ENCODE data around the gene RHCE. TPM values are rescaled to one million over a fixed set of nuclear protein-coding genes. Genes with fewer than 3 reads are reported as not detected.
A peak's percentile ranks its signal among the peaks of the same experiment; 100 is the strongest.
"Not testable (repeated sequence)": the region's sequence is repeated elsewhere in the genome, so short reads cannot be mapped to it uniquely, and the experiment has no call there.

RHCE gene
- total RNA-seq, 1 donor from 2014 or later = 0.52 TPM

DNA sequence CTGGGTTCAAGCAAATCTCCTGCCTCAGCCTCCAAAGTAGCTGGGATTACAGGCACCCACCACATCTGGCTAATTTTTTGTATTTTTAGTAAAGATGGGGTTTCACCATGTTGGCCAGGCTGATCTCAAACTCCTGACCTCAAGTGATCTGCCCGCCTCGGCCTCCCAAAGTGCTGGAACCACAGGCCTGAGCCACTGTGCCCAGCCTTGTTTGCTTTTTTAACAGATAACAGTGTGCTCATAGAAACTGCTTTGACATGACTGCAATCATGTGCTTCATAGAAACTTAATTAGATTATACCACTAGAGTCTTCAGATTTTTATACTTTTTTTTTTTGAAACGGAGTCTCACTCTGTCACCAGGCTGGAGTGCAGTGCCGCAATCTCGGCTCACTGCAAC lies 91.3 kb downstream of the RHCE start:
- not testable (repeated sequence) for H3K4me1 ChIP-seq (ENCODE audit: control insufficient read depth in 3 of 3, insufficient read depth in 3 of 3, low read length in 3 of 3); H3K36me3 ChIP-seq (ENCODE audit: control insufficient read depth in 3 of 3, insufficient read depth in 3 of 3, low read length in 3 of 3); H3K4me3 ChIP-seq (ENCODE audit: low read length in 3 of 3); H3K9ac ChIP-seq (ENCODE audit: low read depth in 1 of 3, low read length in 3 of 3); H3K9me3 ChIP-seq (ENCODE audit: control insufficient read depth in 3 of 3, low read length in 3 of 3); H3K27me3 ChIP-seq (ENCODE audit: control insufficient read depth in 3 of 3, insufficient read depth in 3 of 3, low read length in 3 of 3); H3K27ac ChIP-seq (ENCODE audit: low read depth, low read length)

DNA sequence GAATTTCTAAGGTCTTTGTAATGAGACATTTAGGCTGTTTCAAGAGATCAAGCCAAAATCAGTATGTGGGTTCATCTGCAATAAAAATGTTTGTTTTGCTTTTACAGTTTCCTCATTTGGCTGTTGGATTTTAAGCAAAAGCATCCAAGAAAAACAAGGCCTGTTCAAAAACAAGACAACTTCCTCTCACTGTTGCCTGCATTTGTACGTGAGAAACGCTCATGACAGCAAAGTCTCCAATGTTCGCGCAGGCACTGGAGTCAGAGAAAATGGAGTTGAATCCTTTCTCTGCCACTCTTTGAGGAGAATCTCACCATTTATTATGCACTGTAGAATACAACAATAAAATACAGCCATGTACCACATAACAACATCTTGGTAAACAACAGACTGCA lies 91.8 kb downstream of the RHCE start:
- not testable (repeated sequence) for H3K27me3 ChIP-seq (ENCODE audit: control insufficient read depth in 3 of 3, insufficient read depth in 3 of 3, low read length in 3 of 3); H3K27ac ChIP-seq (ENCODE audit: low read depth, low read length); H3K9me3 ChIP-seq (ENCODE audit: control insufficient read depth in 3 of 3, low read length in 3 of 3); H3K36me3 ChIP-seq (ENCODE audit: control insufficient read depth in 3 of 3, insufficient read depth in 3 of 3, low read length in 3 of 3); H3K9ac ChIP-seq (ENCODE audit: low read depth in 1 of 3, low read length in 3 of 3); H3K4me3 ChIP-seq (ENCODE audit: low read length in 3 of 3); H3K4me1 ChIP-seq (ENCODE audit: control insufficient read depth in 3 of 3, insufficient read depth in 3 of 3, low read length in 3 of 3)

DNA sequence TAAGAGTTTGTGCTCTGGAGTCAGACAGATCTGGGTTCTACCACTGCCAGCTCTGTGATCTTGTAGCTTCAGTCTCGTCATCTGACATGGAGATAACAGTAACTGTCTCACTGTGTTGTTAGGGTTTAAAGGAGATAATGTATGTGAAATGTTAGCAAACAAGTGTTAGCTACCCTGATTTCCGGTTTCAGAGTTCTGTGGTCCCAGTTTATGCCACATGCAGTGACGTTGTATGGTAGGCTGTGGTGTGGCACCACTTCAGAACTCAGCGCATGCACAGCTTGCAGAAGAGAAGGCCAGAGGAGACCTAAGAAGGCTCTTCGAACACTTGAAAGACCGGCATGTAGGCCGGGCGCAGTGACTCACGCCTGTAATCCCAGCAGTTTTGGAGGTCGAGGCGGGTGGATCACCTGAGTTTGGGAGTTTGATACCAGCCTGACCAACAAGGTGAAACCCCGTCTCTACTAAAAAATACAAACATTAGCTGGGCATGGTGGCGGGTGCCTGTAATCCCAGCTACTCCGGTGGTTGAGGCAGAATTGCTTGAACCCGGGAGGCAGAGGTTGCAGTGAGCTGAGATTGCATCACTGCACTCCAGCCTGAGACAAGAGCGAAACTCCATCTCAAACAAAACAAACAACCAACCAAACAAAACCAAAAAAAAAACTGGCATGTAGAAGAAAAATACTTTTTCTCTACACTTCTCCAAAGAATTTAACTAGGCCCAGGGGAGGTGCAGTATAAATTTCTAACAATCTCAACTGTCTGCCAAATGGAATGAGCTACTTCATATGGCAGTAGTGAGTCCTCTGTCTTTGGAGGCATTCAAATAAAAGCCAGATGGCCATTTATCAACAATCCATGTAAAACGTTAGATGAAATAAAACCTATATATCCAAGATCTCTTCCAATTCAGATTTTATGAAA lies 92.5 kb downstream of the RHCE start:
- not testable (repeated sequence) for H3K9ac ChIP-seq (ENCODE audit: low read depth in 1 of 3, low read length in 3 of 3); H3K27ac ChIP-seq (ENCODE audit: low read depth, low read length); H3K36me3 ChIP-seq (ENCODE audit: control insufficient read depth in 3 of 3, insufficient read depth in 3 of 3, low read length in 3 of 3); H3K4me1 ChIP-seq (ENCODE audit: control insufficient read depth in 3 of 3, insufficient read depth in 3 of 3, low read length in 3 of 3); H3K9me3 ChIP-seq (ENCODE audit: control insufficient read depth in 3 of 3, low read length in 3 of 3); H3K4me3 ChIP-seq (ENCODE audit: low read length in 3 of 3); H3K27me3 ChIP-seq (ENCODE audit: control insufficient read depth in 3 of 3, insufficient read depth in 3 of 3, low read length in 3 of 3)

DNA sequence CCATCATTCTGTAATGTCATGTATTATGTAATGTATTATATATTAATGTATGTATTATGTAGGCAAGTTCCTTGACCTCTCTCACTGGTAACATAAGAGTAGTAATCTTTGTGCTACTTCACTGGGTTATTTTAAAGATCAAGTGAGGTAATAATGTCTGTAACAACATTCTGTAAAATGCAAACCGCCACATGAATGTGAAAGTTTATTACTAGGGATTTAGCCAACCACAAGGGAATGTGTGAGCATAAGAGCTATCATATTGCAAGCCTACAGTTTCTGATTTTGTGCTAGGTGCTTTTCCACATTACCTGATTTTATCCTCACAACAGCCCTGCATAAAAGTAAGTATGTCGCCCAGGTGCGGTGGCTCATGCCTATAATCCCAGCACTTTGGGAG lies 96.2 kb downstream of the RHCE start:
- H3K4me1 ChIP-seq (ENCODE audit: control insufficient read depth in 3 of 3, insufficient read depth in 3 of 3, low read length in 3 of 3); H3K9me3 ChIP-seq (ENCODE audit: control insufficient read depth in 3 of 3, low read length in 3 of 3); H3K4me3 ChIP-seq (ENCODE audit: low read length in 3 of 3); H3K27me3 ChIP-seq (ENCODE audit: control insufficient read depth in 3 of 3, insufficient read depth in 3 of 3, low read length in 3 of 3); H3K36me3 ChIP-seq (ENCODE audit: control insufficient read depth in 3 of 3, insufficient read depth in 3 of 3, low read length in 3 of 3); H3K9ac ChIP-seq (ENCODE audit: low read depth in 1 of 3, low read length in 3 of 3); H3K27ac ChIP-seq (ENCODE audit: low read depth, low read length): not testable (repeated sequence)

DNA sequence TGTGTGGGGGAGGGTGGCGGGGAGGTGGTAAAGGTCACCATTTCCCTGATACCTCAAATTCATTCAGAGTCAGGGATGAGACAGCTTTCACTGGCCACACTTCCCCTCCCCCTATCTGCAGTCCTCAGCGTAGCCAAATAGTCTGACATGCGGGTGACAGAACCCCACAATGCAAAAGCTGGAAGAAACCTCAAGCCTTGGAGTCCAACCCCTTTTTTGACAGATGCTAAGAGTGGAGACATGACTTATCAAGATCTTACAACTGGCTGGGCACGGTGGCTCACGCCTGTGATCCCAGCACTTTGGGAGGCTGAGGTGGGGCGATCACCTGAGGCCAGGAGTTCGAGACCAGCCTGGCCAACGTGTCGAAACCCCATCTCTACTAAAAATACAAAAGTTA lies 98.5 kb downstream of the RHCE start:
- H3K9me3 ChIP-seq (ENCODE audit: control insufficient read depth in 3 of 3, low read length in 3 of 3); H3K36me3 ChIP-seq (ENCODE audit: control insufficient read depth in 3 of 3, insufficient read depth in 3 of 3, low read length in 3 of 3); H3K4me3 ChIP-seq (ENCODE audit: low read length in 3 of 3); H3K27ac ChIP-seq (ENCODE audit: low read depth, low read length); H3K9ac ChIP-seq (ENCODE audit: low read depth in 1 of 3, low read length in 3 of 3); H3K4me1 ChIP-seq (ENCODE audit: control insufficient read depth in 3 of 3, insufficient read depth in 3 of 3, low read length in 3 of 3); H3K27me3 ChIP-seq (ENCODE audit: control insufficient read depth in 3 of 3, insufficient read depth in 3 of 3, low read length in 3 of 3): not testable (repeated sequence)

DNA sequence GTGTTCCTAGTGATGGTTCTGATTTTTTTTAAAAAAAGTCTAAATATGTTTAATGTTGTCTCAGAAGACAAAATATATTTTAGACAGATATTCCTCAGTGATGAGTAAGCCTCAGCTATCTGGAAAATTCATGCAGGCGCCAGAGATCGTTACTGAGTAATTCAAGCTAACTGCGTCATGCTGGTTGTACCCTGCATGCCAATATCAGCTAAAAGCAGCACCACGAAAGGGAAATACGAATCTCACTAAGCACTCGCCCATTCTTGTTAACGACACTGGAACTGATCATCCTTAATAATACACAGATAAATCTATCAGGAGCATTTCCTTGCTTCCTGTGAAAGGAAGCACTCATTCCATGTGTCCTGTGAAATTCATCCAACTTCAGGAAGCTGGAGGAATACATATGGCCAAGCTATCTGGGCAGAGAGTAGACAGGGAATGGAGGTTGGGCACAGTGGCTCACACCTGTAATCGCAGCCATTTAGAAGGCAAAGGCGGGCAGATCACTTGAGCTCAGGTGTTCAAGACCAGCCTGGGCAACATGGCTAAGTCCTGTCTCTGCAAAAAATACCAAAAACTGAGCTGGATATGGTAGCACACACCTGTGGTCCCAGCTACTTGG lies 100.2 kb downstream of the RHCE start:
- not testable (repeated sequence) for H3K27ac ChIP-seq (ENCODE audit: low read depth, low read length); H3K4me1 ChIP-seq (ENCODE audit: control insufficient read depth in 3 of 3, insufficient read depth in 3 of 3, low read length in 3 of 3); H3K4me3 ChIP-seq (ENCODE audit: low read length in 3 of 3); H3K27me3 ChIP-seq (ENCODE audit: control insufficient read depth in 3 of 3, insufficient read depth in 3 of 3, low read length in 3 of 3); H3K9me3 ChIP-seq (ENCODE audit: control insufficient read depth in 3 of 3, low read length in 3 of 3); H3K36me3 ChIP-seq (ENCODE audit: control insufficient read depth in 3 of 3, insufficient read depth in 3 of 3, low read length in 3 of 3)
- peak overlapping the region in 1 of 3 donors; percentile 9 for H3K9ac ChIP-seq (ENCODE audit: low read depth in 1 of 3, low read length in 3 of 3)

DNA sequence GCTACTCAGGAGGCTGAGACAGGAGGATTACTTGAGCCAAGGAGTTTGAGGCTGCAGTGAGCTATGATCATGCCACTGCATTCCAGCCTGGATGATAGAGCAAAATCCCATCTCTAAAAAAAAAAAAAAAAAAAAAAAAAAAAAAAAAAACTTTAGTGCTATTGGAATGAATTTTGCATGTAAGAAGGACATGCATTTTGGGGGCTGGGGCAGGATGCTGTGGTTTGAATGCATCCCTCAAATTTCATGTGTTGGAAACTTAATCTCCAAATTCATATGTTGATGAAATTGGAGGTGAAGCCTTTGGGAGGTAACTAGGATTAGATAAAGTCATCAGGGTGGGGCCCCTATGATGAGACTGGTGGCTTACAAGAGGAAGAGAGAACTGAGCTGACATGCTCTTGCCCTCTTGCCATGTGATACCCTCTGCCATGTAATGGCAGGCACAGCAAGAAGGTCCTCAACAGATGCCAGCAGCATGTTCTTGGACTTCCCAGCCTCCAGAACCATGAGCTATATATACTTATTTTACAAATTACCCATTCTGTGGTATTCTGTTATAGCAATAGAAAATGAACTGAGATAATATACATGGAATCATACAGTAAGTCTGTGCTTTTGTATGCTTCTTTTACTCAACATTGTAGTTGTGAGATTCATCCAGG lies 107.7 kb downstream of the RHCE start:
- not testable (repeated sequence) for H3K9ac ChIP-seq (ENCODE audit: low read depth in 1 of 3, low read length in 3 of 3); H3K4me1 ChIP-seq (ENCODE audit: control insufficient read depth in 3 of 3, insufficient read depth in 3 of 3, low read length in 3 of 3); H3K9me3 ChIP-seq (ENCODE audit: control insufficient read depth in 3 of 3, low read length in 3 of 3); H3K27ac ChIP-seq (ENCODE audit: low read depth, low read length); H3K36me3 ChIP-seq (ENCODE audit: control insufficient read depth in 3 of 3, insufficient read depth in 3 of 3, low read length in 3 of 3); H3K4me3 ChIP-seq (ENCODE audit: low read length in 3 of 3); H3K27me3 ChIP-seq (ENCODE audit: control insufficient read depth in 3 of 3, insufficient read depth in 3 of 3, low read length in 3 of 3)

Other genes with a start within 250 kb of the RHCE start
- 33.9 TPM for gene SYF2, start 188.3 kb downstream of the RHCE start, total RNA-seq
- 46.4 TPM for gene RSRP1, start 173.4 kb downstream of the RHCE start, total RNA-seq
- gene RHD, start 148.3 kb downstream of the RHCE start, total RNA-seq = 2.1 TPM
- 72.0 TPM for gene TMEM50A, start 82.5 kb downstream of the RHCE start, total RNA-seq
- gene MACO1, start 10.1 kb upstream of the RHCE start, total RNA-seq = 16.2 TPM
- gene LDLRAP1, start 122.8 kb upstream of the RHCE start, total RNA-seq = 4.7 TPM
- gene MAN1C1, start 196.0 kb upstream of the RHCE start, total RNA-seq = 6.3 TPM

All from skeletal muscle tissue (tissue), 4 donors.